SK-N-SH (cell line): Measurements from ENCODE around the gene IP6K2.
"Not testable (repeated sequence)": the region's sequence is repeated elsewhere in the genome, so short reads cannot be mapped to it uniquely, and the experiment has no call there.

ENCODE experiments used
- CTCF ChIP-seq: fragments of 200-600 bp; sonication (generic); IDR thresholded peaks from 2 replicates; pipeline ENCODE4 v1.6.1; 2017; ENCODE audit warnings: antibody characterized with exemption, mild to moderate bottlenecking, moderate library complexity
- TAF1 ChIP-seq: IDR thresholded peaks from 2 replicates; pipeline ENCODE4 v1.6.1; 2012; ENCODE audit warnings: low read depth, mild to moderate bottlenecking, low read length, moderate library complexity, borderline replicate concordance

DNA sequence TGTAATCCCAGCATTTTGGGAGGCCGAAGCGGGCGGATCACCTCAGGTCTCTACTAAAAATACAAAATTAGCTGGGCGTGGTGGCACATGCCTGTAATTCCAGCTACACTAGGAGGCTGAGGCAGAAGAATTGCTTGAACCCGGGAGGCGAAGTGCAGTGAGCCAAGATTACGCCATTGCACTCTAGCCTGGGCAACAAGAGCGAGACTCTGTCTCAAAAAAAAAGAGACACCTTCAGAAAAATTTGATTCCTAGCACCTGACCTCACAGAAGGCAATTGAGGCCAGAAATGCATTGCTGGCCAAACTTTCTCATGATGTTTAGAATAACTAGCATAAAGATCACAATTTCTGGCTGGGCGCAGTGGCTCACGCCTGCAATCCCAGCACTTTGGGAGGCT is 24.2 kb upstream of the IP6K2 start:
- TF ChIP-seq CTCF, TAF1: not testable (repeated sequence)
